ENCODE data around the gene FUT3. TPM values are rescaled to one million over a fixed set of nuclear protein-coding genes. Genes with fewer than 3 reads are reported as not detected.

The FUT3 gene
- total RNA-seq, 1 experiment from 2014 or later, result 15.6 TPM

- no peaks in the 10 kb centered on the region for H3K27me3 Mint-ChIP-seq (ENCODE audit: unreplicated experiment)
- DNase-seq, result no peak
- TF ChIP-seq CTCF (IDR thresholded peaks at IDR 0.05; ENCODE audit: unreplicated experiment), result no peak
- H3K9me3 Mint-ChIP-seq (ENCODE audit: low read depth, unreplicated experiment), result no peaks in the 10 kb centered on the region
- peaks cover 5% of the 10 kb centered on the region for H3K36me3 Mint-ChIP-seq (ENCODE audit: insufficient read depth, unreplicated experiment)
- peaks cover 23% of the 10 kb centered on the region for H3K4me1 Mint-ChIP-seq (ENCODE audit: low read depth, unreplicated experiment)
- no peak overlapping the region for H3K4me3 Mint-ChIP-seq (ENCODE audit: low read depth, unreplicated experiment)
- CTCF ChIA-PET, result interaction anchor here (1.0 kb wide), 1 partner anchor 33 kb away, joined by 3 read pairs; no protein-coding TSS in a partner anchor
- no peak overlapping the region for H3K27ac Mint-ChIP-seq (ENCODE audit: unreplicated experiment)
- BruUV-seq (replicated peaks), result no TSS peak
- intact Hi-C loops (cut with micrococcal nuclease; ENCODE audit: unreplicated experiment), result no loop called here
Observed at GRCh38 chr19:5814123-5814851, 37.0 kb downstream of the FUT3 start.

- H3K27me3 Mint-ChIP-seq (ENCODE audit: unreplicated experiment), result no peaks in the 10 kb centered on the region
- DNase-seq, result no peak
- H3K27ac Mint-ChIP-seq (ENCODE audit: unreplicated experiment), result no peak overlapping the region
- CTCF ChIA-PET, result no interaction called here
- no peaks in the 10 kb centered on the region for H3K36me3 Mint-ChIP-seq (ENCODE audit: insufficient read depth, unreplicated experiment)
- H3K4me3 Mint-ChIP-seq (ENCODE audit: low read depth, unreplicated experiment), result no peak overlapping the region
- H3K4me1 Mint-ChIP-seq (ENCODE audit: low read depth, unreplicated experiment), result no peaks in the 10 kb centered on the region
- TF ChIP-seq CTCF (IDR thresholded peaks at IDR 0.05; ENCODE audit: unreplicated experiment), result no peak
- BruUV-seq (replicated peaks), result no TSS peak
- intact Hi-C loops (cut with micrococcal nuclease; ENCODE audit: unreplicated experiment), result no loop called here
- H3K9me3 Mint-ChIP-seq (ENCODE audit: low read depth, unreplicated experiment), result no peaks in the 10 kb centered on the region
Observed at GRCh38 chr19:5811117-5811516, 40.1 kb downstream of the FUT3 start.

GRCh38 chr19:5809469-5809868, 41.8 kb downstream of the FUT3 start:
- Mint-ChIP-seq H3K27me3 (ENCODE audit: unreplicated experiment) (no peaks in the 10 kb centered on the region), H3K9me3 (ENCODE audit: low read depth, unreplicated experiment) (no peaks in the 10 kb centered on the region), H3K27ac (ENCODE audit: unreplicated experiment) (no peak overlapping the region), H3K36me3 (ENCODE audit: insufficient read depth, unreplicated experiment) (peaks cover 8% of the 10 kb centered on the region), H3K4me3 (ENCODE audit: low read depth, unreplicated experiment) (no peak overlapping the region), H3K4me1 (ENCODE audit: low read depth, unreplicated experiment) (no peaks in the 10 kb centered on the region)
- TF ChIP-seq CTCF (IDR thresholded peaks at IDR 0.05; ENCODE audit: unreplicated experiment), result no peak
- CTCF ChIA-PET, result interaction anchor here (0.6 kb wide), 1 partner anchor 365 kb away, joined by 3 read pairs; no protein-coding TSS in a partner anchor
- no peak for DNase-seq
- intact Hi-C loops (cut with micrococcal nuclease; ENCODE audit: unreplicated experiment), result no loop called here
- BruUV-seq (replicated peaks), result no TSS peak

- no peaks in the 10 kb centered on the region for H3K27me3 Mint-ChIP-seq (ENCODE audit: unreplicated experiment)
- no peaks in the 10 kb centered on the region for H3K9me3 Mint-ChIP-seq (ENCODE audit: low read depth, unreplicated experiment)
- no peak for TF ChIP-seq CTCF (IDR thresholded peaks at IDR 0.05; ENCODE audit: unreplicated experiment)
- no TSS peak for BruUV-seq (replicated peaks)
- H3K4me3 Mint-ChIP-seq (ENCODE audit: low read depth, unreplicated experiment), result no peak overlapping the region
- no peaks in the 10 kb centered on the region for H3K4me1 Mint-ChIP-seq (ENCODE audit: low read depth, unreplicated experiment)
- DNase-seq, result no peak
- no peak overlapping the region for H3K27ac Mint-ChIP-seq (ENCODE audit: unreplicated experiment)
- CTCF ChIA-PET, result interaction anchor here (0.6 kb wide), 2 partner anchors 50 to 366 kb away, joined by 3 to 6 read pairs; no protein-coding TSS in a partner anchor
- H3K36me3 Mint-ChIP-seq (ENCODE audit: insufficient read depth, unreplicated experiment), result peaks cover 12% of the 10 kb centered on the region
- intact Hi-C loops (cut with micrococcal nuclease; ENCODE audit: unreplicated experiment), result no loop called here
Observed at GRCh38 chr19:5809053-5809452, 42.2 kb downstream of the FUT3 start.
